Stimulated activated CD8-positive, alpha-beta memory T cell treated with anti-CD3 and anti-CD28 coated beads, Interleukin-7, amount 100 ng/mL, for 48 hours (primary cell): ENCODE measurements around the gene DHRS4L2.
"Not testable (repeated sequence)": the region's sequence is repeated elsewhere in the genome, so short reads cannot be mapped to it uniquely, and the experiment has no call there.

Source experiments
- DNase-seq, 2 donors: peaks; one replicate each; pipeline ENCODE4 v3.0.0-alpha.2; 2020; ENCODE audit warnings: low read depth in 1 of 2; ENCODE audit errors: extremely low read depth in 1 of 2

The DHRS4L2 gene

DNA sequence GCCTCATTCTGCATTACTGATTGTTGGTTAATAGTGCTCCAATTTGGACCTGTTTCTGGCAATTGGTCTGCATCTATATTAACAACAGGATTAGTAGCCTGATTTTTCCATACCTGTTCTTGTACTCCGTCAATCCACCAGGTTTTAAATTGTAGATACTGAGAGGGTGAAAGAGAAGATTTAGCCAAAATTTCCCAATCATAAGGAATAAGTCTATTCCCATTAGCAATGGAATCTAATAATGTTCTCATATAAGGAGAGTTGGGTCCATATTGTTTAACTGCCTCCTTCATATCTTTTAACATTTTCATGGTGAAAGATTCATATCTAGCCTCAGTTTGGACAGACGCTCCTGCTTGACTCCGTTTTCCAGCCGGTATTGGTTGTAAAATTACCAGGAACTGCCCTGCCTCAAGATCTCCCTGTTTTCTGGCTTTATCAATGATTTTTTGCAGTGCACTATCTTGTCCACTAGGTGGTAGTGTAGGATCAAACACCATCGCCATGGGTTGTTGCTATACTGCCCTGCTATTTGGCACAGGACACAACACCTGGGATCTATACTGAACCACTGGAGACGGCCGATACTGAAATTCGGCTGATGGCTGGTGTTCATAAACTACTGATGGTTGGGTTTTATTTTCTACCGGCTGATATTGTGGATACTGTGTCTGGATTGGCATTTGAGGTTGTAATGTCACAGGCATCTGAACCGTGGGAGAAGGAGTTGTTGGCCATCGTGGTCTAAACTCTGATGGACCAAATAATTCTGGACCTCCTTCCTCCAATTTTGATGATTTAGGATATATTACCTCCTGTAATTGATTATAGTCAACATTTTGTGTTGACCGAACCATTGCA is 25.2 kb downstream of the DHRS4L2 start:
- DNase-seq, result peak in 1 of 2 donors; percentile 7

DNA sequence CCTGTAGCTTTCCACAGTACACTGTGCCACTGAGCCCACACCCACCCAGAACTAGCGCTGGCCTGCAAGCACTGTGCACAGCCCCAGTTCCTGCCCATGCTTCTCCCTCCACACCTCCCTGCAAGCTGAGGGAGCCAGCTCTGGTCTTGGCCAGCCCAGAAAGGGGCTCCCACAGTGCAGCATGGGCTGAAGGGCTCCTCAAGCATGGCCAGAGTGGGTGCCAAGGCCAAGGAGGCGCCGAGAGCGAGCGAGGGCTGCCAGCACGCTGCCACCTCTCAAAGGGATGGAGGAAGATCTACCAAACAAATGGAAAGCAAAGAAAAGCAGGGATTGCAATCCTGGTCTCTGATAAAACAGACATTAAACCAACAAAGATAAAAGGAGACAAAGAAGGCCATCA is 27.0 kb downstream of the DHRS4L2 start:
- not testable (repeated sequence) for DNase-seq

DNA sequence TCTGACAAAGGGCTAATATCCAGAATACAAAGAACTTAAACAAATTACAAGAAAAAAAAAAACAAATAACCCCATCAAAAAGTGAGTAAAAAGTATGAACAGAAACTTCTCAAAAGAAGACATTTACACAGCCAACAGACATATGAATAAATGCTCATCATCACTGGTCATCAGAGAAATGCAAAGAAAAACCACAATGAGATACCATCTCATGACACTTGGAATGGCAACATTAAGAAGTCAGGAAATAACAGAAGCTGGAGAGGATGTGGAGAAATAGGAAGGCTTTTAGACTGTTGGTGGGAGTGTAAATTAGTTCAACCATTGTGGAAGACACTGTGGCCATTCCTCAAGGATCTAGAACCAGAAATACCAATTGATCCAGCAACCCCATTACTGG is 30.2 kb downstream of the DHRS4L2 start:
- DNase-seq, result not testable (repeated sequence)

DNA sequence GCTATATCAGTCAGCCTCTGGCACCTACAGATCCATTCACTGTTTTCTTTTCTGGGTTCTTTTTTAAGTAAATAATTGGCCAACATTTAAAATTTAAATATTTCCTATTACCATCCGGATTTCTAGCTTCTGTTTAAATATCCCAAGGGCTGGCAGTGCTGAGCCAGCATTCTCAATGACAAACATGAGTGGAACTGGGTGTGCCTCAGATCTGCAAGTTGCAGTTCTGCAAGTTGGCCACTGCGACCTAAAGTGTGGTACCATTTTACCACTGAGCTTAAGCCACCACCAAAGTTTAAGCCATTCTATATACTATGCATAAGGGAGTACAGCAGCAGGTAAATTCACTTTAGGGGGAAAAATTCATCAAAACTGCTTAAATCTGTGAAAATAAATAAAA is 31.2 kb downstream of the DHRS4L2 start:
- DNase-seq, result not testable (repeated sequence)

DNA sequence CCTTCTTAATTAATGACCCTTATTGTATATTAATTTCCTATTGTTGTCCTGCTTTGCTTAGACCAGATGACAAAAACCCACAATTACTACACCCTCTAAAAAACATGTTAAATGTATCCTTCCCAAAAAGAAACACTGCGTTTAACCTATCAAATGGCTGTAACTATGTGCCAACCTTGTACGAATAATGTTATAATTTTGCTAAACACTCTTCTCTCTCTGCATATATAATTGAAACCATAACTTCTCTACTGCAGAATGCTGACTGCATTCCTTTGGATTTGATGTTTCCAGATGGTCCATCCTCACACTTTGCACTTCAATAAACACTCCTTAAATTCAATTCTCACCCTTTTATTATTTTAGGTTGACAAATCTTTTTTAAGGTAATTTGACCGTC is 31.8 kb downstream of the DHRS4L2 start:
- not testable (repeated sequence) for DNase-seq

DNA sequence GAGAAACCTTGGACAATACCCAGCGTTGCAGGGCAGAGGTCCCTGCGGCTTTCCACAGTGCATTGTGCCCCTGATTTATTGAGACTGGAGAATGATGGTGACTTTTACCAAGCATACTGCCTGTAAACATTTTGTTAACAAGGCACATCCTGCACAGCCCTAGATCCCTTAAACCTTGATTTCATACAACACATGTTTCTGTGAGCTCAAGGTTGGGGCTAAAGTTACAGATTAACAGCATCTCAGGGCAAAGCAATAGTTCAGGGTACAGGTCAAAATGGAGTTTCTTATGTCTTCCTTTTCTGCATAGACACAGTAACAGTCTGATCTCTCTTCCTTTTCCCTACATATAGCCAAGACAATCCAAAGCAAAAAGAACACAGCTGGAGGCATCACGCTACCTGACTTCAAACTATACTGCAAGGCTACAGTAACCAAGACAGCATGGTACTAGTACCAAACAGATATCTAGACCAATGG is 36.2 kb downstream of the DHRS4L2 start:
- DNase-seq, result not testable (repeated sequence)

DNA sequence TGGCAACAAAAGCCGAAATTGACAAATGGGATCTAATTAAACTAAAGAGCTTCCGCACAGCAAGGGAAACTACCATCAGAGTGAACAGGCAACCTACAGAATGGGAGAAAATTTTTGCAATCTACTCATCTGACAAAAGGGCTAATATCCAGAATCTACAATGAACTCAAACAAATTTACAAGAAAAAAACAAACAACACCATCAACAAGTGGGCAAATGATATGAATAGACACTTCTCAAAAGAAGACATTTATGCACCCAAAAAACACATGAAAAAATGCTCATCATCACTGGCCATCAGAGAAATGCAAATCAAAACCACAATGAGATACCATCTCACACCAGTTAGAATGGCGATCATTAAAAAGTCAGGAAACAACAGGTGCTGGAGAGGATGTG is 41.0 kb downstream of the DHRS4L2 start:
- not testable (repeated sequence) for DNase-seq

DNA sequence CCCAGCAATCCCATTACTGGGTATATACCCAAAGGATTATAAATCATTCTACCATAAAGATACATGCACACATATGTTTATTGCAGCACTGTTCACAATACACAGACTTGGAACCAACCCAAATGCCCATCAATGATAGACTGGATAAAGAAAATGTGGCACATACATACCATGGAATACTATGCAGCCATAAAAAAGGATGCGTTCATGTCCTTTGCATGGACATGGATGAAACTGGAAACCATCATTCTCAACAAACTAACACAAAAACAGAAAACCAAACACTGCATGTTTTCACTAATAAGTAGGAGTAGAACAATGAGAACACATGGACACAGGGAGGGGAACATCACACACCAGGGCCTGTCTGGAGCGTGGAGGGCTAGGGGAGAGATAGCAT is 42.6 kb downstream of the DHRS4L2 start:
- DNase-seq, result not testable (repeated sequence)

DNA sequence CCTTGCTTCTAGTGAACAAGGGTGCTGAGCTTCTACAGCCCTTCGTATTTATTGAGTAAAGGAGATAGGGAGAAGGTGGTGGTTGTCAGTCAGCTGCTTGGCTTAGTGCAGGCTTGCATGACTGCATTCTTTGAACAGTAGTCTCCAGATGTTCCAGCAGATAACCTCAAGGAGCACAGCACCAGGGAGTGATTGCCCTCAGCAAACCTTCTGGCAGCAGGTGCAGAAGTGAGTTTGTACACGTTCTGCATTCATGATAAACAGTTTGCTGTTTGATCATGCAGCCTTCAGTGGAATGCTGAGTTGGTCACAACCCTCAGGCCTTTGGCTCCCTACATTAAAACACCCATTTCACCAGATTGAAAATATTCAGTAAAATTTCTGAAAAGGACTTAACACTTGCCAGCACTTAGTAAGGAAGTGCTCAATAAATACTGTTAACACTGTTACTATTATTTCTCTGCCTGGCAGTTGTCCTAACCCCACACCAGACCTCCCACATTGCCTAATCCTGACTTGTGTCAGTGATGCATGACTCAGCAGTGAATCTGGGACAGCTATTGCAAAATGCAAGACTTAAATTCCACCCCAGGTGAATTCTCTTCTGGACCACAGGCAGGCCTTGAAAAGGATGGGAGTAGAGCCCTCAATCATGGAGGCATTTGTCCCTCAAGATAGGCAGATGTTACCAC is 44.1 kb downstream of the DHRS4L2 start:
- no peak for DNase-seq

DNA sequence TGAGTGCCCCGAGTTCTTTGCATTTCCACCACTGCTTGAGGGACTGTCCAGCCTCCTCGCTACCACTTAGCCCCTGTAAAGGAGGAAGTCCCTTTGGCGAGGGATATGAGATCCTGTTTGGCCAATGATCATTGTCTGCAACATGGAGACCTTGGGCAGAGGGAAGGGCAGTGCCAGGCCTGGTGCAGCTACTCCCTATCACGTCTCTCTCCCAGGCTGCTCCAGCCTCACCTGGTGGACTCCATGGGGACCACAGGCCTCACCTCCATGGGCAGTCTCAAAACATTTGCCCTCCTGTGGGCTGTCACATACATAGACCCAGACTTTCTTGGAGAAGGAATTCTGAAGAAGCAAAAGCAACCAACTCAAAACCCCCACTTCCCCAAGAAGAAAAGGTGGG is 47.0 kb downstream of the DHRS4L2 start:
- not testable (repeated sequence) for DNase-seq

DNA sequence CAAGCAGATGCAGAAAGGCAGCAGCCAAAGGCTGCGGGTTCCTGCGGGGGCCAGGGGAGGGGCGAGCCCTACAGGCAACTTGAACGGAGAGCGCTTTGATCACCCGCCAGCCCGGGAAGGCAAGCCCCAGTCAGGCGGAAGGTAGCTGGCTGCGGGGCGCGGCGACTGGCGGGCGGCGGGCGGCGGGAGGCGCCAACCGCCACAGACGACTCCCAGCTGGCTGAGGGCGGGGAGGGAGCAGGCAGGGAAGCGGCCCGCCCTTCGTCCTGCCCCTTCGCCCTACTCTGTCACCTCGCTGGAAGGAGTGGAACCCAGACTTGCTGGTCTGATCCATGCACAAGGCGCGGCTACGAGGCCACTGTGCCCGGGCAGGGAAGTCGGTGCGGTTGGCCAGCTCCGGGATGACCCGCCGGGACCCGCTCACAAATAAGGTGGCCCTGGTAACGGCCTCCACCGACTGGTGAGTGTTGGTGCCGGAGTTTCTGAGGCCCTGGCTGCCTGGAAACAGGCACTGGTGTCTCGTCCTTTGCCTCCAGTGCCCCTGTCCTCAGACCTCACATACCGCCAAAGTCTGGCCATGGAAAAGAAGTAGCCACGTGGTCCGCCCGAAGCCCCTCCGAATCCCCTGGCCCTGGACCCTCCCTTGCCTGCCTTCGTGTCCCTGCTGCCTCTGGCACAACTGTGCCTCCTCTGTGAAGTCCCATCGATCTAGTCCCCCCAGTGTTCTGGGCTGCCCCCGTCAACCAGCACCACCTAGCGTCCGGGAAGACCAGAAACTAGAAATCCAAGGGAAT is 47.6 kb downstream of the DHRS4L2 start:
- peak in 1 of 2 donors; percentile 62 for DNase-seq

DNA sequence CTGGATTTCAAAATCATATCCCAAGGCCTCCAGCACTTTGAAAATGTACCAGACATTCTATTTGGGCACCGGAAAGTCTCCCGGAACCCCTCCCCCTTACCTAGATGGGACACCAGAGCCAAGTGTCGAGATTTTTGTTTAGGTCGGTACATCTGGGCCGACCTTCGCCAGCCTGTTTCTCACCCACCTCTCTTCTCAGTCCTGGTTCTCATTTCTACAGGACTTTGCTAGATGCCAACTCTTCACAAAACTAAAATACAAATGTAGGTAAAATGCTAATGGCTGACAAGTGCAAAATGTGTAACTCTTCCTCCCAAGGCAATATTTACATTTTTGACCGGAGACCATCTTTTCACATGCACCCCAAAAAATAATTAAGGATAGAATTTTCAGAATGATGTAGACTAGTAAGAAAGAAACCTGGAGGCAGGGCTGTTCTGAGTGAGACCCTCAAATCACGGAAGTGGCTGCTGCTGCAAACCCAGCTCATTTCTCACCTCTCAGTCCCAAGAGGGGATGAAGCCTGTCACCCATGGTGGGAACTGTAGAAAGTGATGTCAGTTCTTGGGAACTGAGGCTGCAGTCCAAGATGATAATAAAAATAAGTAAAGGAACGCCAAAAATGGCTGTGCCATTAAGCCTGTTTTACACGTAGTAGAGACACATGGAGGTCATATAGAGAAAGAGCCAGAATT is 48.4 kb downstream of the DHRS4L2 start:
- DNase-seq, result not testable (repeated sequence)

DNA sequence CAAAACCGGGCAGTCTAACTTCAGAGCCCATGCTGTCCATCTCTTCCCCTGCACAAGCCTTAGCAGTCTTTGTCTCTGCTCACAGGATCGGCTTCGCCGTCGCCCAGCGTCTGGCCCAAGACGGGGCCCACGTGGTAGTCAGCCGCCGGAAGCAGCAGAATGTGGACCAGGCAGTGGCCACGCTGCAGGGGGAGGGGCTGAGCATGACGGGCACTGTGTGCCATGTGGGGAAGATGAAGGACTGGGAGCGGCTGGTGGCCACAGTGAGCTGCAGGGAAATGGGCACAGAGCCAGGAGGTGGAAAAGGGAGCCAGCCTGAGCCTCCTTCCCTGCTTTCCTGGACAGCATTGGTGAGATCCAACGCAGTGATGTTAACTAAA is 48.9 kb downstream of the DHRS4L2 start:
- no peak for DNase-seq

DNA sequence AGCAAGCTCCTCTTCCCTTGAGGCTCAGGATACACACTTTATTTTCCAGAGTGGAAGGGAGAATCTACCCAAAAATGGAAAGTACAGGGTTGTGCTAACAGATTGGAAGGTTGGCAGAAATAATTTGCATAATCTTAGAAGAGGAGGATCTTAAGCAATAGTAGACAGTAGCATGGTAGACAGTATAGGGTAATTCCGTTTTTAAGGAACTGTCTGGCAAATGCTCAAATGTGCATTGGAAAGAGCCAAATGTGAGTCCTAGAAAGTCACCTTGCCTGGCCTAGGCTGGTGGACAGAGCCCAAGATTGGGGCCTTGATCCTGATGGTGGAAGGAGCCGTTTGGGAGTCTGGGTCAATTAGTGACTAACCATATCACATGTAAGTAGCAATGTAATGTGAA is 50.0 kb downstream of the DHRS4L2 start:
- DNase-seq, result no peak

DNA sequence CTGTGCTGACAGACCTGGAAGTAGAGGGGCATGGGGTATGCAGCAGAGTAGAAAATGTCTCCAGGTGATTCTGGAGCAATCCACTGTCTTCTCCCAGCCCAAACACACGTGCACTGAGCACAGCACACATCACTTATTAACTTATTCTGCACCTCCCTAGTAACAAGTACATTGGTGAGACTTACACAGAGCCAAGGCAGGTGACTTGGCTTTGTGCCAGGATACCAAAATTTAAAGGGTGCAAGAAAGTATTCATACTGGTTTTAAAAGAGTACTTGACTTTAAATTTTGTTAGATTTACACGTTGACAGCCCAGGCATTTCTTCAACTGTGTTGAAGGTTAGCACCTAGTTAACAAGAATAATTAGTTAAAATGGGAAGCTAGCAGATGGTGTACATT is 52.0 kb downstream of the DHRS4L2 start:
- no peak for DNase-seq

DNA sequence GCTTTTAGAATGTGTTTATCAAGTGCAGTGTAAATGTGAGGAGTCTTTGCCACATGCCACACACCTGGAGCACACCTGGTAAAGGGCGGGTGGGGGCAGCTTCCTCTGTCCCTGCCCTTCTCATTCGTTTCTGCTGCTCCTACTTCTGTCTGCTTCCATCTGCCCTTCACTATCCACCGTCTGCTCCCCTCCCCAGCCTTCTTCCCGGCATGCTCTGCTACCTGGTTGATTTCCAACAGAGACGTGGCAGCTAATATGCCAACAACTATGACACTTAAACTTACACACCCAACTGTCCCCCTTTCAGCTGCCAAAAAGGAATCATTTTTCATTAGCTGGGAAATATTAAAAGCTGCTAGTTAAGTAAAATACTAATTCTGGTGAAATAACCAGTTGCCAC is 54.0 kb downstream of the DHRS4L2 start:
- no peak for DNase-seq

DNA sequence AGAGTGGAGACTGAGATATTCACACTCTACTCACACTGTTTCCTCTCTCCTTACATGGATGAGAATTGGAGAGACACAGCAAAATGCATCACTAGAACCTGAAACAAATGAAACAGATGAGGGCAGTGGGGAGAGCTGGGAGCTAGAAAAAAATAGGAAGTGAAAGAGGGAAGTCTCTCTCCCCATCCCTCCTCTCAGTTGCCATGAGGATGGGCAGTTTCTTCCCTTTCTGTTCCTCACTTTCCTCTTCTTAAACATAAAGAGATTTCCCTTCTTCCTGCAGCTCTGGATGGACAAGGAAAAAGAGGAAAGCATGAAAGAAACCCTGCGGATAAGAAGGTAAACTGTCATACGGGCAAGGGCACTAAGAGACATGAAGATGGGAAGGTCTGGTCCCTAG is 60.3 kb downstream of the DHRS4L2 start:
- not testable (repeated sequence) for DNase-seq

DNA sequence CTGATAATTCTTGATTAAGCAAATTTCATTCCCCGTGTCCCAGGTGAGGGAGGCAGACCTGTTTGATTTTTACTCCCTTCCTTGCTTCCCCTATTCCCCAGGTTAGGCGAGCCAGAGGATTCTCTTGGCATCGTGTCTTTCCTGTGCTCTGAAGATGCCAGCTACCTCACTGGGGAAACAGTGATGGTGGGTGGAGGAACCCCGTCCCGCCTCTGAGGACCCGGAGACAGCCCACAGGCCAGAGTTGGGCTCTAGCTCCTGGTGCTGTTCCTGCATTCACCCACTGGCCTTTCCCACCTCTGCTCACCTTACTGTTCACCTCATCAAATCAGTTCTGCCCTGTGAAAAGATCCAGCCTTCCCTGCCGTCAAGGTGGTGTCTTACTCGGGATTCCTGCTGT is 62.0 kb downstream of the DHRS4L2 start:
- not testable (repeated sequence) for DNase-seq

DNA sequence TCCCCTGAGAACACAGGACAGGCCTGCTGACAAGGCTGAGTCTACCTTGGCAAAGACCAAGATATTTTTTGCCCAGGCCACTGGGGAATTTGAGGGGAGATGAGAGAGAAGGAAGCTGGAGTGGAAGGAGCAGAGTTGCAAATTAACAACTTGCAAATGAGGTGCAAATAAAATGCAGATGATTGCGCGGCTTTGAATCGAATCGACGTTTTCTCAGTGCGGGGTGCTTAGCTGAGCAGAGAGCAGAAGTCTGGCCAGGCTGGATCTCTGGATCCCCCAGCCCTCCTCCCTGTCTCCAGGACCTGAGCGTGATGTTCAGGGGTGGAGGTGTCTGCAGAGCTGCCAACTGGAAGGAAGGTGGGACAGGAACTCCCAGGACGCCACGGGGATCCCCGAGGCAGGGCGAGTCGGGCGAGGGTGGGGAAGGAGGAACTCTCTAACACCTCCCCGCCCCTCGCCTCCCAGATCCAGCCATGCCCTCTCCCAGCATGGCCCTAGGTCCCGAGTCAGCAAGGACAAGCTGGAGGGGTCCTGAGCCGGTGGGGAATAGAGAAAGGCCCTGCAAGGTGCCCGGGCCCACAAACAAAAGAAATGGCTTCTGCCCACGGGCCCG is 62.6 kb downstream of the DHRS4L2 start:
- DNase-seq, result no peak
